OCI-LY1 (cell line): ENCODE results near the gene ZNF148.

ENCODE experiments used
- EZH2 ChIP-seq: fragments of 200-600 bp; sonication (generic), shearing (Covaris generic); IDR thresholded peaks from 2 replicates; pipeline ENCODE4 v1.8.0; 2017; ENCODE audit warnings: borderline replicate concordance, mixed run types, mild to moderate bottlenecking, antibody characterized with exemption, low read length, moderate library complexity, mixed read lengths
- TF ChIP-seq, protein P1 (sequence below): fragments of 200-600 bp; sonication (generic), shearing (Covaris generic); IDR thresholded peaks from 2 replicates; pipeline ENCODE4 v1.5.1; 2017; ENCODE audit warnings: mild to moderate bottlenecking, antibody characterized with exemption, low read length, moderate library complexity, mixed read lengths

DNA sequence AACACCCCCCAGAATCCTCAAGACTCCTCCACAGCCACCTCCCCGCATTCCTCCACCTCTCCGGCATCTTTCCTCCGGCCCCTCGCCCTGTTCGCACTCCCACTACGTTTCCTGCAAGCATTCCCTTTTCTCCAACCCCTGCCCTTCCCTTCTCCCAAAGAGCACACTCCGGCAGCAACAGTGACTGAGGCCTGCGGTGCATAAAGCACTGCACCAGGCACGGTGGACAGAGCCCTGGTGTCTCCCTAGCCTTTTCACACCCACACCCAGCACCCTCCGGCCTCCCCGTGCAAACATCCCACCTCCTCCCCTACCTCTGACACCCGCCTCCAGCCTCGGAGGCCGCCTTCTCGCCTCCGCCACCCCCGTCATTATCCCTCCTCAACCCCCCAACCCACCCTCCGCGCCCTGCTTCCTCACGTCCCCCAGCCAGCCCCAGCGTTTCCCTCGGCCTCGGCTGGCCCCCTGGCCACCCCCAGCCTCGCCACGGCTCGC lies 577 bp downstream of the ZNF148 start:
- TF ChIP-seq, protein P1, sequence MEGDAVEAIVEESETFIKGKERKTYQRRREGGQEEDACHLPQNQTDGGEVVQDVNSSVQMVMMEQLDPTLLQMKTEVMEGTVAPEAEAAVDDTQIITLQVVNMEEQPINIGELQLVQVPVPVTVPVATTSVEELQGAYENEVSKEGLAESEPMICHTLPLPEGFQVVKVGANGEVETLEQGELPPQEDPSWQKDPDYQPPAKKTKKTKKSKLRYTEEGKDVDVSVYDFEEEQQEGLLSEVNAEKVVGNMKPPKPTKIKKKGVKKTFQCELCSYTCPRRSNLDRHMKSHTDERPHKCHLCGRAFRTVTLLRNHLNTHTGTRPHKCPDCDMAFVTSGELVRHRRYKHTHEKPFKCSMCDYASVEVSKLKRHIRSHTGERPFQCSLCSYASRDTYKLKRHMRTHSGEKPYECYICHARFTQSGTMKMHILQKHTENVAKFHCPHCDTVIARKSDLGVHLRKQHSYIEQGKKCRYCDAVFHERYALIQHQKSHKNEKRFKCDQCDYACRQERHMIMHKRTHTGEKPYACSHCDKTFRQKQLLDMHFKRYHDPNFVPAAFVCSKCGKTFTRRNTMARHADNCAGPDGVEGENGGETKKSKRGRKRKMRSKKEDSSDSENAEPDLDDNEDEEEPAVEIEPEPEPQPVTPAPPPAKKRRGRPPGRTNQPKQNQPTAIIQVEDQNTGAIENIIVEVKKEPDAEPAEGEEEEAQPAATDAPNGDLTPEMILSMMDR: no peak
- no peak for TF ChIP-seq EZH2
